HG02852 (cell line): ENCODE data around the gene SAMD4A.
"Not testable (repeated sequence)": the region's sequence is repeated elsewhere in the genome, so short reads cannot be mapped to it uniquely, and the experiment has no call there.

Experiments
- ATAC-seq: cut with Tn5 transposase; IDR thresholded peaks from one replicate; pipeline ENCODE4 v1.9.1; 2021; ENCODE audit warnings: mild to moderate bottlenecking, moderate library complexity; ENCODE audit not compliant: unreplicated experiment

SAMD4A gene

GRCh38 chr14:54594537-54594936 is 27.6 kb downstream of the SAMD4A start:
- ATAC-seq: no peak

- ATAC-seq: no peak
Measured at GRCh38 chr14:54597795-54598443, 31.0 kb downstream of the SAMD4A start.

GRCh38 chr14:54599966-54600716 is 33.2 kb downstream of the SAMD4A start:
- ATAC-seq: no peak

- ATAC-seq: no peak
Measured at GRCh38 chr14:54600717-54601109, 33.8 kb downstream of the SAMD4A start.

- no peak for ATAC-seq
Measured at GRCh38 chr14:54603362-54603761, 36.4 kb downstream of the SAMD4A start.

- ATAC-seq: no peak
Measured at GRCh38 chr14:54606178-54606577, 39.2 kb downstream of the SAMD4A start.

GRCh38 chr14:54606631-54607133 is 39.8 kb downstream of the SAMD4A start:
- ATAC-seq: no peak

- ATAC-seq: no peak
Measured at GRCh38 chr14:54609576-54609975, 42.6 kb downstream of the SAMD4A start.

GRCh38 chr14:54610051-54610977 is 43.4 kb downstream of the SAMD4A start:
- no peak for ATAC-seq

GRCh38 chr14:54614296-54614695 is 47.4 kb downstream of the SAMD4A start:
- no peak for ATAC-seq

- ATAC-seq: no peak
Measured at GRCh38 chr14:54617467-54617866, 50.5 kb downstream of the SAMD4A start.

GRCh38 chr14:54621686-54622085 is 54.8 kb downstream of the SAMD4A start:
- no peak for ATAC-seq

- peak; percentile 94 for ATAC-seq
Measured at GRCh38 chr14:54622192-54622958, 55.4 kb downstream of the SAMD4A start.

- ATAC-seq: no peak
Measured at GRCh38 chr14:54623279-54624004, 56.5 kb downstream of the SAMD4A start.

GRCh38 chr14:54624005-54624358 is 57.1 kb downstream of the SAMD4A start:
- ATAC-seq: not testable (repeated sequence)

GRCh38 chr14:54625112-54625511 is 58.2 kb downstream of the SAMD4A start:
- no peak for ATAC-seq

GRCh38 chr14:54627219-54627539 is 60.3 kb downstream of the SAMD4A start:
- ATAC-seq: no peak

GRCh38 chr14:54627540-54628363 is 60.8 kb downstream of the SAMD4A start:
- ATAC-seq: peak; percentile 77

GRCh38 chr14:54629183-54629582 is 62.3 kb downstream of the SAMD4A start:
- no peak for ATAC-seq
